AG04449 (cell line): Measurements from ENCODE around the gene NCF4.

ENCODE experiments used
- CTCF ChIA-PET: fragments of 350-600 bp; formaldehyde crosslinking; extraction: SDS; loops from one replicate; lab custom pipeline; 2021; ENCODE audit warnings: antibody characterized with exemption; lab: Yijun Ruan, JAX
- POLR2A ChIA-PET: fragments of 400-600, 350-600 bp; formaldehyde crosslinking; extraction: SDS; loops from one replicate; lab custom pipeline; 2020; ENCODE audit warnings: antibody characterized with exemption, inconsistent platforms; lab: Yijun Ruan, JAX
- DNase-seq: peaks from one replicate; pipeline ENCODE4 v3.0.0-alpha.2; 2010; ENCODE audit warnings: low read depth, low spot score
- H3K4me3 ChIP-seq: 2 replicates; pipeline ENCODE4 v1.5.1; 2011; ENCODE audit warnings: low read depth, mild to moderate bottlenecking, control low read depth, low read length
- TF ChIP-seq, protein P1 (sequence below): IDR thresholded peaks from one replicate; pipeline ENCODE4 v1.5.1; 2011; ENCODE audit warnings: mild to moderate bottlenecking, moderate library complexity, low read length, control low read depth, inconsistent platforms; ENCODE audit not compliant: insufficient read depth; ENCODE audit errors: missing control alignments

Gene NCF4

DNA sequence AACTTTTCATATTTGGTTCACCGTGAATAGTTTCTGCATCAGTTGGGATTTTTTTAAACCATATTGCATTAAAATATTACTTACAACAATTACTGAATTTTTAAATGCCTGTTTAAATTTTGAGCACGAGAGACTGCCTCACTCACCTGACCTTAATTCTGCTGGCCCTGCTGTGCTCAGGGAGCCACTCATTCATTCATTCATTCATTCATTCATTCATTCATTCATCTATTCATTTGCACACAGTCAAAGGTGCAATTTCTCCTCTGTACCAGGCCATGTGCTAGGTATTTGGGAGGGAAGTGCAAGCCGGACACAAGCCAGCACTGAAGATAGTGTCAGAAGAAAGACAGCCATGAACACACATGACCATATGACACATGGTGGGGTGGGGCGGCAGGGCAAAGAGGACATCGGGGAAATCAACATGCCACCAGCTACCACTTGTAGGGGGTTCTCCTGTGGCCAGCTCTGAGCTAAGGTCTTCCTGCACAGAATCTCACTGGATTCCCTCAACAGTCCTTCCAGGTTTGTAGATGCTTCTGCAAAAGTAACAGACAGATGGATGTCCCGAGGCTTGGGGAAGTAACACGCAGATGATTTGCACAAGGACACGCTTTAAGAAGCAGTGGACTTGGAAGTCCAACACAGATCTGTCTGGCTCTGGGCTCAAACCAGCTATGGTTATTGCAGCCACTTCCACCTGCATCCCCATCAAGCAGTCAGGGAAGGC lies 52.1 kb downstream of the NCF4 start:
- TF ChIP-seq, protein P1, sequence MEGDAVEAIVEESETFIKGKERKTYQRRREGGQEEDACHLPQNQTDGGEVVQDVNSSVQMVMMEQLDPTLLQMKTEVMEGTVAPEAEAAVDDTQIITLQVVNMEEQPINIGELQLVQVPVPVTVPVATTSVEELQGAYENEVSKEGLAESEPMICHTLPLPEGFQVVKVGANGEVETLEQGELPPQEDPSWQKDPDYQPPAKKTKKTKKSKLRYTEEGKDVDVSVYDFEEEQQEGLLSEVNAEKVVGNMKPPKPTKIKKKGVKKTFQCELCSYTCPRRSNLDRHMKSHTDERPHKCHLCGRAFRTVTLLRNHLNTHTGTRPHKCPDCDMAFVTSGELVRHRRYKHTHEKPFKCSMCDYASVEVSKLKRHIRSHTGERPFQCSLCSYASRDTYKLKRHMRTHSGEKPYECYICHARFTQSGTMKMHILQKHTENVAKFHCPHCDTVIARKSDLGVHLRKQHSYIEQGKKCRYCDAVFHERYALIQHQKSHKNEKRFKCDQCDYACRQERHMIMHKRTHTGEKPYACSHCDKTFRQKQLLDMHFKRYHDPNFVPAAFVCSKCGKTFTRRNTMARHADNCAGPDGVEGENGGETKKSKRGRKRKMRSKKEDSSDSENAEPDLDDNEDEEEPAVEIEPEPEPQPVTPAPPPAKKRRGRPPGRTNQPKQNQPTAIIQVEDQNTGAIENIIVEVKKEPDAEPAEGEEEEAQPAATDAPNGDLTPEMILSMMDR, result no peak
- POLR2A ChIA-PET, result no interaction called here

GRCh38 chr22:36913427-36914389 lies 52.9 kb downstream of the NCF4 start, which contains the start of gene CSF2RB:
Gene CSF2RB, plus strand, starts transcription at chr22:36913628. Its CDS starts 8,580 bp downstream, at chr22:36922208.
- ChIA-PET CTCF (interaction anchor here (1.7 kb wide), 1 partner anchor 57 kb away, joined by 15 read pairs; no protein-coding TSS in a partner anchor), POLR2A (no interaction called here)
- TF ChIP-seq, protein P1, result no peak
- DNase-seq, result no peak
- H3K4me3 ChIP-seq, result no peak within 1 kb of the TSS

More for the DNA sequence above, 52.1 kb downstream of the NCF4 start:
- CTCF ChIA-PET, result no interaction called here
- H3K4me3 ChIP-seq, result no peak overlapping the region
- DNase-seq, result no peak

- DNase-seq, result no peak
- TF ChIP-seq, protein P1, result no peak
- CTCF ChIA-PET, result interaction anchor here (0.7 to 1.7 kb wide), 3 partner anchors 35 to 64 kb away, joined by 3 to 15 read pairs (median 3); no protein-coding TSS in a partner anchor
- H3K4me3 ChIP-seq, result no peak overlapping the region
- POLR2A ChIA-PET, result no interaction called here
Observed at GRCh38 chr22:36914390-36914752, 53.6 kb downstream of the NCF4 start.

GRCh38 chr22:36916034-36916433 lies 55.2 kb downstream of the NCF4 start:
- TF ChIP-seq, protein P1, result no peak
- H3K4me3 ChIP-seq, result no peak overlapping the region
- ChIA-PET CTCF (no interaction called here), POLR2A (no interaction called here)
- DNase-seq, result no peak

DNA sequence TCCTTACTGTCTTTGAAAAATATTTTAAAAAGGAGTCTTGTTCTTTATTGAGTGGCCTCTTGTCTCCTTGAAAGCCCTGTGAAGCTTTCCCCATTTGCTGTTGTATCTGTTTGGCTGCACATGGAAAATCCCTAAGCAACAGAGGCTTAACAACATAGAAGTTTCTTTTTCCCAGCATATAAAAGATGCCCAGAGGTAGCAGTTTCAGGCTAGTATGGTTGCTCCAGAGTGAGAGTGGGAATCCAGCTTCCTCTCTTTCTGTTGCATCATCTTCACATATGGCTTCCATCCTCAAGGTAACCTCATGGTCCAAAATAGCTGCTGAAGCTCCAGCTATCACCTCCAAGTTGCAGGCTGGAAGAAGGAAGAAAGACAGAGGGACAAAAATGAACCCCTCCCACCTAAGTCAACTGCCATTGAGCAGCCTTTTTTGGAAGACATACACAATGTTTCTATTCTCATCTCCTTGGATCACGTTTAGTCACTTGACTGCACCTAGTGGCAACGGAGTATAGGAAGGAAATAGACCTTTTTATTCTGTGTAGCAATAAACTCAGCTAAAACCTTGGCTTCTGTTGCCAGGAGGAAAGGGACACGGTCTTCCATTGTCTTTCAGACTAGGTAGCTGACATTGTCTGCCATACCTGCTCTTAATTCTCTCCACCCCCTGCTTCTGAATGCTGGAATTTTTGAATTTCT lies 57.9 kb downstream of the NCF4 start:
- TF ChIP-seq, protein P1, result no peak
- no peak overlapping the region for H3K4me3 ChIP-seq
- DNase-seq, result no peak
- CTCF ChIA-PET, result no interaction called here
- POLR2A ChIA-PET, result no interaction called here
